K562 (cell line): ENCODE measurements around the gene ACP5. TPM values are rescaled to one million over a fixed set of nuclear protein-coding genes. Genes with fewer than 3 reads are reported as not detected.

Source experiments
- ARHGAP35 ChIP-seq: fragments of 450-650 bp; IDR thresholded peaks from 2 replicates; pipeline ENCODE4 v1.6.1; 2018; ENCODE audit not compliant: partially characterized antibody
- CBFB ChIP-seq: sonication (generic); formaldehyde crosslinking; IDR thresholded peaks from 2 replicates; pipeline ENCODE4 v1.4.0; 2020; ENCODE audit warnings: mild to moderate bottlenecking, missing genetic modification reagents
- CEBPB ChIP-seq: fragments of 450-650 bp; IDR thresholded peaks from 2 replicates; pipeline ENCODE4 v1.6.1; 2016; ENCODE audit warnings: missing genetic modification characterization, missing compliant biosample characterization
- CHD4 ChIP-seq: fragments of 200-600 bp; sonication (generic); IDR thresholded peaks from 3 replicates; pipeline ENCODE4 v1.6.1; 2012; ENCODE audit warnings: low read depth, mild to moderate bottlenecking, mixed read lengths, low read length, inconsistent platforms; ENCODE audit not compliant: insufficient read depth, insufficient replicate concordance, poor library complexity, severe bottlenecking
- ELF2 ChIP-seq: fragments of 250-450 bp; sonication (Bioruptor Pico); IDR thresholded peaks from 2 replicates; pipeline ENCODE4 v1.5.0; 2021; ENCODE audit warnings: mild to moderate bottlenecking
- HDAC6 ChIP-seq: IDR thresholded peaks from 2 replicates; pipeline ENCODE4 v1.6.1; 2012; ENCODE audit warnings: low read depth, mild to moderate bottlenecking, control low read depth, inconsistent platforms, low read length, moderate library complexity
- HDAC8 ChIP-seq: fragments of 450-650 bp; IDR thresholded peaks from 2 replicates; pipeline ENCODE4 v1.6.1; 2016; ENCODE audit warnings: mild to moderate bottlenecking, missing genetic modification characterization, moderate library complexity, missing compliant biosample characterization
- ILF3 ChIP-seq: fragments of 450-650 bp; IDR thresholded peaks from 2 replicates; pipeline ENCODE4 v1.6.1; 2018; ENCODE audit warnings: antibody characterized with exemption, mild to moderate bottlenecking, moderate library complexity, borderline replicate concordance
- MEF2D ChIP-seq: conservative IDR thresholded peaks from 2 replicates; pipeline ENCODE4 v1.6.1; 2016; ENCODE audit warnings: low read depth, missing genetic modification characterization, missing compliant biosample characterization
- NEUROD1 ChIP-seq: fragments of 150-350 bp; IDR thresholded peaks from 2 replicates; pipeline ENCODE4 v1.6.1; 2014; ENCODE audit warnings: borderline replicate concordance, low read length, low read depth; ENCODE audit not compliant: partially characterized antibody
- NFE2L1 ChIP-seq: fragments of 450-650 bp; IDR thresholded peaks from 2 replicates; pipeline ENCODE4 v1.6.1; 2016; ENCODE audit warnings: missing genetic modification characterization, low read depth, mild to moderate bottlenecking, missing compliant biosample characterization, moderate library complexity, borderline replicate concordance
- NR3C1 ChIP-seq: sonication (generic); formaldehyde crosslinking; IDR thresholded peaks from 2 replicates; pipeline ENCODE4 v1.8.1; 2022; ENCODE audit warnings: missing genetic modification reagents
- PHF21A ChIP-seq: fragments of 450-650 bp; IDR thresholded peaks from 2 replicates; pipeline ENCODE4 v1.6.1; 2017; ENCODE audit warnings: low read depth, borderline replicate concordance
- SPI1 ChIP-seq: IDR thresholded peaks from 2 replicates; pipeline ENCODE4 v1.6.1; 2011; ENCODE audit warnings: low read depth, low read length, control low read depth, borderline replicate concordance
- TAF9B ChIP-seq: fragments of 450-650 bp; IDR thresholded peaks from 2 replicates; pipeline ENCODE4 v1.6.1; 2018; ENCODE audit warnings: mild to moderate bottlenecking; ENCODE audit not compliant: partially characterized antibody
- TRIM25 ChIP-seq: fragments of 450-650 bp; IDR thresholded peaks from 2 replicates; pipeline ENCODE4 v1.7.0; 2016; ENCODE audit warnings: borderline replicate concordance
- U2AF1 ChIP-seq: fragments of 200-400 bp; formaldehyde crosslinking; optimal IDR thresholded peaks from 2 replicates; pipeline ENCODE3; 2017; ENCODE audit warnings: mild to moderate bottlenecking, low read depth, low read length, moderate library complexity
- ZNF3 ChIP-seq: fragments of 250-450 bp; sonication (Bioruptor Pico); IDR thresholded peaks from 2 replicates; pipeline ENCODE4 v1.5.0; 2021; ENCODE audit warnings: mild to moderate bottlenecking, moderate library complexity
- ZNF384 ChIP-seq: IDR thresholded peaks from 2 replicates; pipeline ENCODE4 v1.6.1; 2012; ENCODE audit warnings: low read depth, low read length, improper control_type of control experiment
- polyA plus RNA-seq, 8 experiments: library from polyadenylated mRNA; depleted of rRNA in 4 of 8; stranded (reverse) in 5 of 8; unstranded in 3 of 8; fragments of >200 nt; fragmentation: Nextera tagmentation in 2 of 8; fragmentation: Illumina TruSeq in 1 of 8; extraction: Ambion mirVana in 2 of 8; extraction: Trizol in 1 of 8; gene quantifications; 2 replicates each; pipeline versions ENCODE4 v1.2.1 to v1.2.3, GENCODE V29; 2011 to 2014; ENCODE audit warnings: inconsistent platforms in 1 of 8, missing spikeins in 1 of 8
- total RNA-seq, 7 experiments: library from RNA; depleted of rRNA in 6 of 7; stranded (reverse); fragments of >200 nt in 6 of 7; fragmentation: Illumina TruSeq in 2 of 7; extraction: Trizol in 2 of 7; gene quantifications; 2 replicates each; pipeline versions ENCODE4 v1.2.1 to v1.2.3, GENCODE V29; 2011 to 2021; ENCODE audit warnings: low replicate concordance in 1 of 7
- TF ChIP-seq, protein P1 (sequence below): sonication (generic); formaldehyde crosslinking; IDR thresholded peaks from 2 replicates; pipeline ENCODE4 v1.9.0; 2022; ENCODE audit warnings: mild to moderate bottlenecking, missing genetic modification reagents
- TF ChIP-seq, protein P2 (sequence below): fragments of 450-650 bp; IDR thresholded peaks from 2 replicates; pipeline ENCODE4 v1.6.1; 2018; ENCODE audit not compliant: partially characterized antibody

ACP5 gene
- total and polyA plus RNA-seq, 9 of the 15 experiments (the other 6 are each of a cell fraction or from before 2014, with no cell fraction given) = 0.06 to 1.1 (median 0.31) TPM; not detected in 1

DNA sequence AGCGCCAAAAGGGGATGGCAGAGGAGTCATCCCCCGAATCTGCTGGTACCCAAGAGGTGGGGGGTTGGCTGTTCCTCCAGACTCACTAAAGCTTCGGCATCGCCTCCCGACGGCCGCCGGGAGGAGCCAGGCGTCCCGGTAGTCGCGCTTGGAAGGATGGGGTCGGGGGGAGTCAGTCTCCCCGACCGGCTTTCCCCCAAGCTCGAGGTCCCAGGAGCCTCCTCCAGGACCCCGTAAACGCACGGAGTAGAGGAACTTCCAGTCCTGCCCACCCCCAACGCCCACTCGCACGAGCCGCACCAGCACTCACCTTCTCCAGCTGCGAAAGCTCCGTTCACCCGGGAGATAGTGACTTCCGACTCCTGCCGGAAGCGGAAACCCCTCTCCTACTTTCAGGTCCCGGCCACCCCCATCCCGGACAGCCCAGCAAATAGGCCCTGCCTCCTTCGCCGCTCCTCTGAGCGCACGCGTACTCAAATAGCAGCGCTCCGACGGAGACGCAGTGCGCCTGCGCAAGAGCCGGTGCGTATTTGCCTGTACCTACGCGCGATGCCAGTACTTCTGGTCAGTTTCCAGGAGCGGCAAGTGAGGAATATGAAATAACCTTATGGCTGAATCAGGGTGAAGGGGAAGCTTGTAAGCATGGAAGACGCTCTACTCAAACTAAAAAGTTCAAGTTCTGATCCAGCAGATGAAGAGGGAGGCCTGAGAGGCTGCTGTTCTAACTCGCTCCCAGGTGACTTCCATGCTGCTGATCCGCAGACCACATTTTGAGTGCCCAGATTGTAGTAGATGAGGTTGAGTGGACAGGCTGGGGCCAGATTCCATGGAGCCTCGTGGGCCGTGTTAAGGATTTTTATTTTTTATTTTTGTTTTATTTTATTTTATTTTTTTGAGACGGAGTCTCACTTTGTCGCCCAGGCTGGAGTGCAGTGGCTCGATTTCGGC is 18.3 kb downstream of the ACP5 start, which contains the start of gene ELOF1 (continued):
- no peak for TF ChIP-seq TRIM25
- no peak for TF ChIP-seq NEUROD1
- TF ChIP-seq ARHGAP35 = no peak
- TF ChIP-seq SPI1 = no peak
- no peak for TF ChIP-seq ELF2 (CRISPR knock-in tag)
- TF ChIP-seq MEF2D (tag) = no peak
- no peak for TF ChIP-seq U2AF1
- no peak for TF ChIP-seq NFE2L1
- no peak for TF ChIP-seq HDAC8 (tag)
- no peak for TF ChIP-seq ZNF3 (CRISPR knock-in tag)
- TF ChIP-seq, protein P1, sequence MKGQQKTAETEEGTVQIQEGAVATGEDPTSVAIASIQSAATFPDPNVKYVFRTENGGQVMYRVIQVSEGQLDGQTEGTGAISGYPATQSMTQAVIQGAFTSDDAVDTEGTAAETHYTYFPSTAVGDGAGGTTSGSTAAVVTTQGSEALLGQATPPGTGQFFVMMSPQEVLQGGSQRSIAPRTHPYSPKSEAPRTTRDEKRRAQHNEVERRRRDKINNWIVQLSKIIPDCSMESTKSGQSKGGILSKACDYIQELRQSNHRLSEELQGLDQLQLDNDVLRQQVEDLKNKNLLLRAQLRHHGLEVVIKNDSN (CRISPR knock-in tag) = no peak
- no peak for TF ChIP-seq CEBPB (tag)
- no peak; the same call in 1 of the 2 replicates for TF ChIP-seq ZNF384
- no peak for TF ChIP-seq HDAC6
- TF ChIP-seq, protein P2, sequence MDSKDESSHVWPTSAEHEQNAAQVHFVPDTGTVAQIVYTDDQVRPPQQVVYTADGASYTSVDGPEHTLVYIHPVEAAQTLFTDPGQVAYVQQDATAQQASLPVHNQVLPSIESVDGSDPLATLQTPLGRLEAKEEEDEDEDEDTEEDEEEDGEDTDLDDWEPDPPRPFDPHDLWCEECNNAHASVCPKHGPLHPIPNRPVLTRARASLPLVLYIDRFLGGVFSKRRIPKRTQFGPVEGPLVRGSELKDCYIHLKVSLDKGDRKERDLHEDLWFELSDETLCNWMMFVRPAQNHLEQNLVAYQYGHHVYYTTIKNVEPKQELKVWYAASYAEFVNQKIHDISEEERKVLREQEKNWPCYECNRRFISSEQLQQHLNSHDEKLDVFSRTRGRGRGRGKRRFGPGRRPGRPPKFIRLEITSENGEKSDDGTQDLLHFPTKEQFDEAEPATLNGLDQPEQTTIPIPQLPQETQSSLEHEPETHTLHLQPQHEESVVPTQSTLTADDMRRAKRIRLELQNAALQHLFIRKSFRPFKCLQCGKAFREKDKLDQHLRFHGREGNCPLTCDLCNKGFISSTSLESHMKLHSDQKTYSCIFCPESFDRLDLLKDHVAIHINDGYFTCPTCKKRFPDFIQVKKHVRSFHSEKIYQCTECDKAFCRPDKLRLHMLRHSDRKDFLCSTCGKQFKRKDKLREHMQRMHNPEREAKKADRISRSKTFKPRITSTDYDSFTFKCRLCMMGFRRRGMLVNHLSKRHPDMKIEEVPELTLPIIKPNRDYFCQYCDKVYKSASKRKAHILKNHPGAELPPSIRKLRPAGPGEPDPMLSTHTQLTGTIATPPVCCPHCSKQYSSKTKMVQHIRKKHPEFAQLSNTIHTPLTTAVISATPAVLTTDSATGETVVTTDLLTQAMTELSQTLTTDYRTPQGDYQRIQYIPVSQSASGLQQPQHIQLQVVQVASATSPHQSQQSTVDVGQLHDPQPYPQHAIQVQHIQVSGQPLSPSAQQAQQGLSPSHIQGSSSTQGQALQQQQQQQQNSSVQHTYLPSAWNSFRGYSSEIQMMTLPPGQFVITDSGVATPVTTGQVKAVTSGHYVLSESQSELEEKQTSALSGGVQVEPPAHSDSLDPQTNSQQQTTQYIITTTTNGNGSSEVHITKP = peak; percentile 48
- no peak for TF ChIP-seq CBFB (CRISPR knock-in tag)
- peak; percentile 70 for TF ChIP-seq TAF9B
- TF ChIP-seq ILF3 = no peak
- TF ChIP-seq PHF21A = peak; percentile 81
- TF ChIP-seq CHD4 = no peak
- no peak for TF ChIP-seq NR3C1 (CRISPR knock-in tag)
